HUES48 (cell line): ENCODE measurements around the gene ZNF892.
"Not testable (repeated sequence)": the region's sequence is repeated elsewhere in the genome, so short reads cannot be mapped to it uniquely, and the experiment has no call there.

ENCODE experiments used
- H3K27ac ChIP-seq: one replicate; pipeline ENCODE4 v1.7.0; 2013; ENCODE audit warnings: low read depth, low read length, inconsistent platforms
- H3K27me3 ChIP-seq: 2 replicates; pipeline ENCODE4 v1.6.1; 2013; ENCODE audit warnings: mild to moderate bottlenecking, low read length; ENCODE audit not compliant: control insufficient read depth, insufficient read depth
- H3K36me3 ChIP-seq: 2 replicates; pipeline ENCODE4 v1.6.1; 2013; ENCODE audit warnings: low read length; ENCODE audit not compliant: control insufficient read depth, insufficient read depth
- H3K4me1 ChIP-seq: 2 replicates; pipeline ENCODE4 v1.6.1; 2013; ENCODE audit warnings: mild to moderate bottlenecking, low read length; ENCODE audit not compliant: control insufficient read depth, insufficient read depth
- H3K4me3 ChIP-seq: 2 replicates; pipeline ENCODE4 v1.5.1; 2013; ENCODE audit warnings: mild to moderate bottlenecking, low read depth, low read length
- H3K9ac ChIP-seq: 2 replicates; pipeline ENCODE4 v1.6.1; 2013; ENCODE audit warnings: mild to moderate bottlenecking, low read depth, low read length, moderate library complexity
- H3K9me3 ChIP-seq: 2 replicates; pipeline ENCODE4 v1.6.1; 2013; ENCODE audit warnings: low read length; ENCODE audit not compliant: control insufficient read depth, insufficient read depth

The ZNF892 gene

DNA sequence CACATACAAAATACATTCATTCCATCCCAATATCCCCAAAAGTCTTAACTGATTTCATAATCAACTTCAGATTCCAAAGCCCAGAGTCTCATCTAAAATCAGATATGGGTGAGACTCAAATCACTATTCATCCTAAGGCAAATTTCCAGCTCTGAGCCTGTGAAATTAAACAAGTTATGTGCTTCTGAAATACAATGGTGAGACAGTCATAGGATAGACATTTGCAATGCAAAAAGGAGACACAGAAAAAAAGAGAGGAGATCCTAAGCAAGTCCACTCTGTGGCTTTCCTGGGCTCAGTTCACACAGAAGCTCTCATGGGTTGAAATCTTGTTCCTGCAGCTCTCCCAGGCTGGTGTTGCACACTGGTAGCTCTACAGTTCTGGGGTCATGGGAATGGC is 18.3 kb downstream of the ZNF892 start:
- H3K9me3 ChIP-seq = peaks cover 27% of the 10 kb centered on the region
- no peaks in the 10 kb centered on the region for H3K27me3 ChIP-seq
- no peak overlapping the region for H3K4me3 ChIP-seq
- H3K9ac ChIP-seq = no peak overlapping the region
- H3K27ac ChIP-seq = no peak overlapping the region
- no peaks in the 10 kb centered on the region for H3K36me3 ChIP-seq
- no peaks in the 10 kb centered on the region for H3K4me1 ChIP-seq

DNA sequence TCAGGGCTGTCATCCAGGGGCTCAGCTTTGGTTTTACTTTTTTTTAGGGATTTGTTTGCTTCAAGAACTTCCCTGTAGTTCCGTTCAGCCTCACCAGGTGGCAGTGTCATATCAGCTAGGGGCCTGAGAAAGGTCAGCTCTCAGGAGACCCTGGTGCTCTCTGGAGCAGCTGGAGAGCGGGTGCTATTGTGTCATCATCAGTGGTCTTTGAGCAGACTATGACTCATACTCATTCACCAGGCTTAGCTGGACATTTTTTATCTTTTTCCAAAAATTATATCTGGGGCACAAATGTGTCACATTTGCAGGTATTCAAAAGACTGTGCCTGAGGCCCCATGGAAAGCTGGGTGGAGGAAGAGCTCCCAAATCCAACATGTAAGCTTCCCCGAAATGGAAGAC is 24.4 kb downstream of the ZNF892 start:
- Histone ChIP-seq H3K9ac (no peak overlapping the region), H3K27me3 (no peaks in the 10 kb centered on the region), H3K9me3 (peaks cover 15% of the 10 kb centered on the region), H3K4me3 (no peak overlapping the region), H3K4me1 (no peaks in the 10 kb centered on the region), H3K27ac (no peak overlapping the region), H3K36me3 (no peaks in the 10 kb centered on the region)

DNA sequence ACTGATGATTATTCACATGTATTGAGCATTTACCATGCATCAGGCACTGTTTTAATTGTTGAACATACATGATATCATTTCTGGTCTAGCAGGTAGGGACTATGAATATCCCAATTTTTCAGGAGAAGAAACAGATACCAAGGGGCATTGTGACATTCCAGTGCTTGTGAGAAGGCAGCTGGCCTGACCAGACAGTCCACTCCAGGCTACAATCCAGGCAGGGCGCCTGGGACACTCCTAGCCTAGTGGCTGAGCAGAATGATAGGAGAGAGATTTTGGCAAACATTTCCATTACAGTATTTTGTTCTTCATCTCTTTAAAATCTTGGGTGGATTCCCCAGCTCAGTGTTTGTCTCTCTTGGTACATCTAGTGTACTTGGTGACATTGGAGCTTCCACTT is 24.9 kb downstream of the ZNF892 start:
- Histone ChIP-seq H3K4me1 (no peaks in the 10 kb centered on the region), H3K27me3 (no peaks in the 10 kb centered on the region)

GRCh38 chr2:95234286-95234785 is 27.0 kb downstream of the ZNF892 start:
- Histone ChIP-seq H3K27ac (no peak overlapping the region), H3K36me3 (no peaks in the 10 kb centered on the region), H3K9me3 (peaks cover 33% of the 10 kb centered on the region), H3K9ac (no peak overlapping the region), H3K4me3 (no peak overlapping the region), H3K4me1 (no peaks in the 10 kb centered on the region), H3K27me3 (no peaks in the 10 kb centered on the region)

More for the DNA sequence above, 24.9 kb downstream of the ZNF892 start:
- Histone ChIP-seq H3K36me3 (no peaks in the 10 kb centered on the region), H3K4me3 (no peak overlapping the region), H3K9me3 (peaks cover 17% of the 10 kb centered on the region), H3K9ac (no peak overlapping the region), H3K27ac (no peak overlapping the region)

GRCh38 chr2:95234816-95235215 is 27.5 kb downstream of the ZNF892 start:
- Histone ChIP-seq H3K36me3 (no peaks in the 10 kb centered on the region), H3K9me3 (peaks cover 35% of the 10 kb centered on the region), H3K4me1 (no peaks in the 10 kb centered on the region), H3K27me3 (no peaks in the 10 kb centered on the region), H3K9ac (no peak overlapping the region), H3K4me3 (no peak overlapping the region), H3K27ac (no peak overlapping the region)

GRCh38 chr2:95238131-95238530 is 30.8 kb downstream of the ZNF892 start:
- Histone ChIP-seq H3K4me3 (no peak overlapping the region), H3K27me3 (no peaks in the 10 kb centered on the region), H3K27ac (no peak overlapping the region), H3K9ac (no peak overlapping the region), H3K36me3 (no peaks in the 10 kb centered on the region), H3K4me1 (no peaks in the 10 kb centered on the region), H3K9me3 (peaks cover 59% of the 10 kb centered on the region)

DNA sequence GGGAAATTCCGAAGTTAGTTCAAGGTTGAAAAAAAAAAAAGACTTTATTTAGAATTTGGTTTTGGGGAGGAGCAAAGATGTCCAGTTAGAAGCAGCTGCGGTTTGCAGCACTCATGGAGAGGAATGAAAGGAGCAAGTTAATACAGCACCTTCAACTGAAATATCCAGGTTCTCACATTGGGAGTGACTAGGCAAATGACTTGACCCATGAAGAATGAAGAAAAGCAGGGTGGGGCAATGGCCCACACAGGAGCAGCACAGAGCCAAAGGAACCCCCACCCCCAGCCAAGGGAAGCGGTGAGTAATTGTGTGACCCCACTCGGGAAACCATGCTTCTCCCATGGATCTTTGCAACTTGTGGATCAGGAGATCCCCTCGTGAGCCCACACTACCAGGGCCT is 32.8 kb downstream of the ZNF892 start:
- Histone ChIP-seq H3K9me3 (peaks cover 55% of the 10 kb centered on the region), H3K9ac (no peak overlapping the region), H3K27ac (no peak overlapping the region), H3K4me3 (no peak overlapping the region), H3K27me3 (no peaks in the 10 kb centered on the region), H3K36me3 (no peaks in the 10 kb centered on the region), H3K4me1 (no peaks in the 10 kb centered on the region)

DNA sequence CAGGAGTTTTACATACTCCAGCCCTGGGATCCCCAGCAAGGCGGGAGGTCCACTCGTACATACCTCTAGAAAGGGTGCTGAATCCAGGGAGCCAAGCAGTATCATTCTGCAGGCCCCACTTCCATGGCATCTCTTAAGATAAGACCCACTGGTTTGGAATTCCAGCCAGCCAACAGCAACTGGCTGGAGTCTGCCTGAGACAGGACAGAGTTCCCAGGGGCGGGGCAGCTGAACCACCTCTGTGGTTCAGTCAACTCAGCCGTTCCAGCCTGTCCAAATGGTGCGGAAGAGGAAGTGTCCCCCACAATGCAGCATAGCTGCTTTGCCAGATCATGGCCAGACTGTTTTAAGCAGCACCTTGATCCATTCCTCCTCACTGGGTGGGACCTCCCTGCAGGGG is 33.2 kb downstream of the ZNF892 start:
- Histone ChIP-seq H3K27me3 (no peaks in the 10 kb centered on the region), H3K36me3 (no peaks in the 10 kb centered on the region), H3K4me1 (no peaks in the 10 kb centered on the region), H3K4me3 (no peak overlapping the region), H3K9me3 (peaks cover 54% of the 10 kb centered on the region), H3K27ac (no peak overlapping the region), H3K9ac (no peak overlapping the region)

DNA sequence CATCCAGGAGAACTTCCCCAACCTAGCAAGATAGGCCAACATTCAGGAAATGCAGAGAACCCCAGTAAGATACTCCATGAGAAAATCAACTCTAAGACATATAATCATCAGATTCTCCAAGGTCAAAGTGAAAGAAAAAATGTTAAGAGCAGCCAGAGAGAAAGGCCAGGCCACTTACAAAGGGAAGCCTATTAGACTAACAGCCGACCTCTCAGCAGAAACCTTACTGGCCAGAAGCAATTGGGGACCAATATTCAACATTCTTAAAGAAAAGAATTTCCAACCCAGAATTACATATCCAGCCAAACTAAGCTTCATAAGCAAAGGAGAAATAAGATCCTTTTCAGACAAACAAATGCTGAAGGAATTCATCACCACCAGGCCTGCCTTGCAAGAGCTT is 34.8 kb downstream of the ZNF892 start:
- H3K4me3 ChIP-seq, H3K27me3 ChIP-seq, H3K9ac ChIP-seq, H3K4me1 ChIP-seq, H3K27ac ChIP-seq, H3K36me3 ChIP-seq: not testable (repeated sequence)
- peaks cover 47% of the 10 kb centered on the region for H3K9me3 ChIP-seq
